Colonic mucosa (tissue), 4 donors: ENCODE measurements around the gene GATC. TPM values are rescaled to one million over a fixed set of nuclear protein-coding genes. Genes with fewer than 3 reads are reported as not detected.

Experiments used
- DNase-seq: peaks from one replicate; pipeline ENCODE4 v3.0.0-alpha.2; 2020
- H3K27ac ChIP-seq: fragments of 200-600 bp; one replicate; pipeline ENCODE4 v1.8.0; 2021
- H3K27me3 ChIP-seq: fragments of 200-600 bp; one replicate; pipeline ENCODE4 v1.8.0; 2021
- H3K36me3 ChIP-seq: fragments of 200-600 bp; one replicate; pipeline ENCODE4 v1.8.0; 2021
- H3K4me1 ChIP-seq: fragments of 200-600 bp; one replicate; pipeline ENCODE4 v1.8.0; 2021; ENCODE audit warnings: mild to moderate bottlenecking
- H3K4me3 ChIP-seq: fragments of 200-600 bp; one replicate; pipeline ENCODE4 v1.8.0; 2021
- H3K9ac ChIP-seq, 2 donors: one replicate each; pipeline ENCODE4 v1.7.0; 2013; ENCODE audit warnings: control low read depth in 2 of 2, low read depth in 2 of 2, low read length in 2 of 2
- H3K9me3 ChIP-seq: fragments of 200-600 bp; one replicate; pipeline ENCODE4 v1.8.0; 2021
- CTCF ChIP-seq: fragments of 200-600 bp; IDR thresholded peaks from one replicate; pipeline ENCODE4 v1.8.0; 2022; ENCODE audit warnings: antibody characterized with exemption, mild to moderate bottlenecking
- intact Hi-C: fragments of 100-400 bp; cut with DNase I; formaldehyde crosslinking; loops from one replicate; pipeline ENCODE4 v1.14.1; 2022
- total RNA-seq, 2 donors: library from RNA; stranded (reverse); fragmentation: NEBNext Ultra II Directional in 1 of 2; extraction: Animal tissue kit (Norgen Biotek cat#: 25700) in 1 of 2; gene quantifications; one replicate each; pipeline ENCODE4 v1.2.1, GENCODE V29; 2021
- donor health status: healthy.
- donor health status: DM: no; HTN: no; CAD: no.
- donor health status: DM: no; HTN: no; CAD: no.

Gene GATC
- total RNA-seq, 2 donors from 2014 or later: 34.1 to 43.3 TPM

DNA sequence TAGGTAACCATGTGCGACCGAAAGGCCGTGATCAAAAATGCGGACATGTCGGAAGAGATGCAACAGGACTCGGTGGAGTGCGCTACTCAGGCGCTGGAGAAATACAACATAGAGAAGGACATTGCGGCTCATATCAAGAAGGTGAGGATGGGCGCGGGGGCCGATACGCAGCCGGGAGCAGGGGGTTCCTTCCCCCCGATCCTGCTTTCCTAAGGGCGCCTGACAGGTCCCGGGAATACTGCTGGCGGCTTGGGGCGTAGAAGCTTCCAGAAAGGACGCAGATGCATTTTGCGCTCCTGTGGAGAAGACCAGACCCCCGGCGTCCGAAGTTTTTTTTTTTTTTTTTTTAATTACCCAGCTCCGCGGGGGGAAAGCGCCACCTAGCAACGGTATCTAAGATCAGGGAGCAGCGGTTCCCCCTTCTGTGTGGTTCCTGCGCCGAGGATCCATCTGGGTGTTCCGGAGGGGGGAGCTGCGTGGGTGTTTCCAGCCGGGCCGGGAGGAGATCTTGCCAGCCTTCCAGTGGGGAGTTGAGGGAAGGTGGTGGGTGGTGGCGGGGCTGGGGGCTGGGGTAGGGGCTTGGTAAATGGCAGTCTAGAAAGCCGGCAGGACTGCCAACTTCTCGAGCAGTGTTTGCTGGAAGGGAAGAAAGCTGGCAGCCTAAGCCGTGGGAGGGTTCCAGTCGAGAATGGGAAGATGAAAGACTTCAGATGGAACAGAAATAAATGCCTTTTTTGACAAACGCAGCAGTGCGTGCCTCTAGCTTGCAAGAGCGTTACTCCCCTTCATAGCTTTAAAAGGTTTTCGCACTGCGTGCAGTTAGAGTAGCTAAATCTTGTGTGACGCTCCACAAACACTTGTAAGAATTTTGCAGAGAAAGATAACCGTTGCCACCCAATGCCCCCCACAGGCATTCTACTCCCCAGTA is 50.4 kb downstream of the GATC start:
- peak overlapping the region; percentile 94 for H3K4me3 ChIP-seq
- no peaks in the 10 kb centered on the region for H3K27me3 ChIP-seq
- intact Hi-C loops: no loop called here
- peak overlapping the region; percentile 84 to 86 for H3K9ac ChIP-seq
- DNase-seq: peak; percentile 73
- TF ChIP-seq CTCF: no peak
- H3K27ac ChIP-seq: peak overlapping the region; percentile 89
- H3K4me1 ChIP-seq: no peaks in the 10 kb centered on the region
- H3K36me3 ChIP-seq: no peaks in the 10 kb centered on the region
- H3K9me3 ChIP-seq: no peaks in the 10 kb centered on the region

GRCh38 chr12:120497524-120498150 is 51.4 kb downstream of the GATC start:
- H3K27ac ChIP-seq: no peak overlapping the region
- no peaks in the 10 kb centered on the region for H3K36me3 ChIP-seq
- H3K4me1 ChIP-seq: no peaks in the 10 kb centered on the region
- no peaks in the 10 kb centered on the region for H3K9me3 ChIP-seq
- DNase-seq: peak; percentile 24
- H3K9ac ChIP-seq: peak overlapping the region; percentile 58 to 86
- intact Hi-C loops: no loop called here
- peak overlapping the region; percentile 94 for H3K4me3 ChIP-seq
- no peak for TF ChIP-seq CTCF
- H3K27me3 ChIP-seq: no peaks in the 10 kb centered on the region

DNA sequence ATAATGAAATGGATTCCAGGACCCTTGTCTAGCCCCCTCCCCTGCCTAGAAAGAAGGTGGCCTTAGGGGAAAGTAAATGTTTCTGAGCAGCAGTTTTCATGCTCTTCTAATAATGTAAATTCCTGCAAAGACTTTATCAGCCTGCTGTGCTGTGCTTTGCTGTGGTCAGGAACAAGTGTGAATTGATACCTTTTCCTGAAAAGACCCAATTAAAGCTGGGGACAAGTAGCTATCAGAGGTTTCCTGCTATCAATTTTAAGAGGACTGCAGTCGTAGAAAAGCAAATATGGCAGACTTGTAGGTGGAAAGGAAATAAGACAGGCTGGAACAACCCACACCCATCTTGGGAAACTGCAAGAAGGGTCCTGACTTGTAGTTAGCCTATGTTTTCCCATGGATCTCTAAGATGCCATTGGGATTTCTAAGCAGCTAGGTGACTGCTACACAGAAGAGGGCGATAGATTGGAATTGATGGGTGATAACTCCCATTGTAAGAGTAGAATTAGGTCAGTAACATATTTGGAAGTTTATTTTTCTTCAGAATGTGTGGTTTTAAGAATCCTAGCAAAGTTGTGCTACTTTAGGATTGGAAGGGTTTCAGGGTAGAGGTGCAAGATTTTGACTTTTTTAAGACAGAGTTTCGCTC is 52.7 kb downstream of the GATC start:
- Histone ChIP-seq H3K4me1 (no peaks in the 10 kb centered on the region), H3K27ac (no peak overlapping the region), H3K9ac (no peak overlapping the region), H3K27me3 (no peaks in the 10 kb centered on the region), H3K36me3 (no peaks in the 10 kb centered on the region), H3K4me3 (no peak overlapping the region), H3K9me3 (no peaks in the 10 kb centered on the region)
- no peak for TF ChIP-seq CTCF
- intact Hi-C loops: no loop called here
- no peak for DNase-seq

GRCh38 chr12:120500581-120500980 is 54.3 kb downstream of the GATC start:
- H3K9me3 ChIP-seq: no peaks in the 10 kb centered on the region
- TF ChIP-seq CTCF: no peak
- no peak overlapping the region for H3K4me3 ChIP-seq
- no peaks in the 10 kb centered on the region for H3K4me1 ChIP-seq
- H3K36me3 ChIP-seq: no peaks in the 10 kb centered on the region
- H3K27me3 ChIP-seq: no peaks in the 10 kb centered on the region
- DNase-seq: no peak
- intact Hi-C loops: no loop called here
- no peak overlapping the region for H3K27ac ChIP-seq
- H3K9ac ChIP-seq: no peak overlapping the region

DNA sequence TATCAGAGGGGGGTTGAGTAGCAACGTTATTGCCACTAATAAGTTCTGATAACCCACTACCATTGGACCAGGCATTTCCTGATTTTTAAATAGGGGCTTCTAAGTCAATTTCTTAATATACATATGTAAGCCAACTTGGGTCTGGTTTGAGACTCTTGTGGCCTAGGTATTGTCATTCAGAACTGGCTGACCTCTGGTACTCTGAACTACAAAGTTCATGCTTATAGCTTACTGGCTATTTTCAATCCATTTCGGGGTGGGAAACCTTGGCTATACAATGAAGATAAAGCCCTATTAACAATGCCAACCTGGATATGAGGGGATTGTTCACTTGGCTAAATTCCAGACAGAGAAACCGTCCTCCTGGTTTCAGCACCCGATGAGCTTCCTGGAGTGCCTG is 58.3 kb downstream of the GATC start:
- no peak for DNase-seq
- Histone ChIP-seq H3K4me1 (no peaks in the 10 kb centered on the region), H3K27me3 (no peaks in the 10 kb centered on the region), H3K4me3 (no peak overlapping the region), H3K9ac (no peak overlapping the region), H3K9me3 (no peaks in the 10 kb centered on the region), H3K36me3 (no peaks in the 10 kb centered on the region), H3K27ac (no peak overlapping the region)
- no peak for TF ChIP-seq CTCF
- intact Hi-C loops: no loop called here
